Activated naive CD4-positive, alpha-beta T cell treated with anti-CD3 and anti-CD28 coated beads, Interleukin-2, amount 50 U/mL, for 72 hours (primary cell): ENCODE results near the gene CPEB4. TPM values are rescaled to one million over a fixed set of nuclear protein-coding genes. Genes with fewer than 3 reads are reported as not detected.

Experiments used
- ATAC-seq, 2 donors: fragments of 150-1000 bp; cut with Tn5 transposase; 2 replicates each; pipeline ENCODE4 v1.10.0; 2021; ENCODE audit warnings: mild to moderate bottlenecking in 2 of 2, moderate library complexity in 2 of 2
- DNase-seq, 2 donors: peaks; one replicate each; pipeline ENCODE4 v3.0.0; 2021 to 2022; ENCODE audit warnings: low spot score in 2 of 2
- H3K27ac Mint-ChIP-seq, 2 donors: one replicate each; pipeline ENCODE4 v1.8.0; 2022; ENCODE audit warnings: mild to moderate bottlenecking in 2 of 2, mixed read lengths in 2 of 2
- H3K36me3 Mint-ChIP-seq, 2 donors: one replicate each; pipeline ENCODE4 v1.8.0; 2022; ENCODE audit warnings: mixed read lengths in 2 of 2
- H3K9me3 Mint-ChIP-seq, 2 donors: one replicate each; pipeline ENCODE4 v1.8.0; 2022; ENCODE audit warnings: mixed read lengths in 2 of 2
- total RNA-seq, 2 donors: library from RNA; stranded (reverse); gene quantifications; one replicate each; pipeline ENCODE4 v1.2.3, GENCODE V29; 2022

Gene CPEB4
- total RNA-seq, 2 donors from 2014 or later, result 11.8 to 25.0 TPM

DNA sequence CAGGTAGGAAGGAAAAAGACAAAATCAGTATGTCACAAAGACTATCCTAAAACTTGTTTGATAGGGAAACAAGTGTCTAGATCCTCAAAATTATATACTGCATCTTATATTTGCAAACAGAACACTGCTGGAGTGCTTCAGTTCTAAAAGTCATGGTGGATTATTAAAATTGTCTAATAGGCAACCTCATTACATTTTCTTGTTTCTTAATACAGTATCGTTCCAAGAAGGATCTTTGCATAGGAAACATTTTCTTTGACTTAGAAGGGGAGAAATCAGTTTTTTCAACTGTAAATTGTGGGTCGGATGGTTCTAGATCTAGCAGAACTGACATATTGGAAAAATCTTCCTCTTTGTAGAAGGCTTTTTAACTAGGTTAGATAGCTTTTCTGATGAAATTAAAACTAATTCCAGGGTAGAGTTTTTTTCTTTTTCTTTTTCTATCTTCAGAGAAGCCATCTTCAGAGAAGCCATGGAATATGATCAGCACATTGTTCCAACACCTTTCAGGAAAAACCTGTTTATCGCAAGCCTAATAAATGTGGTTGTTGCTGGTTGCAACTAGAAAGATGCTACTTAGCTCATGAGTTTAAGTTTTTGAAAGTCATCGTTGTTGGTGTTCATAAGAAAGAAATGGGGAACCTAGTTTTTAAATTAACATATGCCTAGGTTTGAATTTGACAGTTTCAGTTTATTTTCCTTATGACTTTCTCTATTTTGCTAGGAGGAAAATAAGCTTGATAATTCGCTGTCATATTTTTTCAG, 7.4 kb downstream of the CPEB4 start:
- ATAC-seq (no peak), DNase-seq (no peak)
- no peaks in the 10 kb centered on the region for H3K9me3 Mint-ChIP-seq
- no peaks in the 10 kb centered on the region for H3K36me3 Mint-ChIP-seq
- no peak overlapping the region for H3K27ac Mint-ChIP-seq

- H3K36me3 Mint-ChIP-seq, result no peaks in the 10 kb centered on the region
- no peak overlapping the region for H3K27ac Mint-ChIP-seq
- ATAC-seq (no peak), DNase-seq (no peak)
- H3K9me3 Mint-ChIP-seq, result no peaks in the 10 kb centered on the region
Observed at GRCh38 chr5:173896631-173897030, 8.5 kb downstream of the CPEB4 start.

DNA sequence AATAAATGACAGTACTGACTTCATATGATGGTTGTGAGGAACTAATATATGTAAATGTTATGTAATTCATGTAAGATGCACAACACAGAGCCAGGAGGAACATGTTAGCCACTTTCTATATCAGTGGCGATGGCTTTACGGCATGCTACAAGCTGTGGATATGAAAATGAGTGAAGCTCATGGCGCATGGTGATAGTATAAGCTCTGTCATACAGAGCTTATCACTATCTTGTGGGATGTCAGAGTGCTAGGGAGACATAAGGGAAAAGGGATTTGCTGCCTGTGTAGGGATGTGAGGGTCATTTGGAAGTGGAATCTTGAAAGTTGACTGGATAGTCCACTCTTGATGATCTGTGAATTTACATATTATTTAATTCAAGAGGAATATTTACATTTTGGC, 13.6 kb downstream of the CPEB4 start:
- no peak for ATAC-seq
- no peak overlapping the region for H3K27ac Mint-ChIP-seq
- DNase-seq, result no peak
- H3K36me3 Mint-ChIP-seq, result no peaks in the 10 kb centered on the region
- no peaks in the 10 kb centered on the region for H3K9me3 Mint-ChIP-seq

GRCh38 chr5:173902334-173902733, 14.2 kb downstream of the CPEB4 start:
- Mint-ChIP-seq H3K9me3 (no peaks in the 10 kb centered on the region), H3K27ac (no peak overlapping the region), H3K36me3 (no peaks in the 10 kb centered on the region)
- DNase-seq, result no peak
- ATAC-seq, result no peak

DNA sequence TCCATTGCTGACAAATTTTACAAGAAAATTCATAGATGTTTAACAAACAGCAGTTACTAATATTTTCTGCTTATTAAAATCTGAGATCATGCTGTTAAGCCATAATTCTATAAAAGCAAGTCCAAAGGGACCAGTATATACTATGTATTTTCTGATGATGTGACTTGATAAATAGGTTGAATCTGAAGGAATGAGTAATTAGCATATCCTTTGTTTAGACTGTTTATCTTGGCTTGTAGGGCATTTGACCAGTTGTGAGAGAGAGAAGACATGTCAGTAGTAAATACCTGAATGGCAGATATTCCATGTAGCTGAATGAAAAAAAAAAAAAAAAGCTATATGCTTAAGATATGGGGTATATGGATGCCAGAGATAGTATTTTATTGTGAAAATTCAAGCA, 14.6 kb downstream of the CPEB4 start:
- ATAC-seq (no peak), DNase-seq (no peak)
- no peak overlapping the region for H3K27ac Mint-ChIP-seq
- no peaks in the 10 kb centered on the region for H3K9me3 Mint-ChIP-seq
- H3K36me3 Mint-ChIP-seq, result no peaks in the 10 kb centered on the region

DNA sequence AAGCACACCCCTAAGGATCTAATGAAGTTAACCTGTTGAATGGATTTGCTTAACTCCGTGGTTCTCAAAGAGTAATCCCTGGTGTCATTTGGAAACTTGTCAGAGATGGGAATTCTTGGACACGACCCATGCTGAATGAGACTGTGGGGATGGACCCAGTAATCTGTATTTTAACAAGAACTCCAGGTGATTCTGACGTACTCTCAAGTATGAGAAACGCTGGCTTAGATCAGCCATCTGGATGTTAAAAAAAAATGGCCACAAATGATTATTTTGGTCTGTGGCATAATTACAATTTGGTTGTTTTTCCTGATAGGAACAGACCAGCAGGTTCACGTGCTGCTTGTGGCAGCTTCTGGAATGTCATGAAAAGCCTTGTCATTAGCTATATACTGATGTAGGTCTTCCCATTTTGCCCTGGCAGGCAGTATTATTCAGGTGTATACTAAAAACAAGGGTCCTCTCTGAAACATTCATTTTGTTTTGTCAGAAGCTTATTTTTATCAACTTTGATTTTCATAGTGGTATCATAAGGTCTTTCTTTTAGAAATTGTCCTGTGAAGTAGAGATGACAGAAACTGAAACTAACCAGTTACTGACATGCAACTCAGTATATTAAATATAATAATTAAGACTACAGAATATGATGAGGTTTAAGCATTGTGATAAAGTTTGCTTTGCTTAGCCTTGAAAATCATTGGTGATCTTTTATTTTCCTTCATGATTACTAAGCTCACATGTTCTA, 15.4 kb downstream of the CPEB4 start:
- ATAC-seq, result no peak
- Mint-ChIP-seq H3K27ac (no peak overlapping the region), H3K9me3 (no peaks in the 10 kb centered on the region), H3K36me3 (no peaks in the 10 kb centered on the region)
- no peak for DNase-seq

DNA sequence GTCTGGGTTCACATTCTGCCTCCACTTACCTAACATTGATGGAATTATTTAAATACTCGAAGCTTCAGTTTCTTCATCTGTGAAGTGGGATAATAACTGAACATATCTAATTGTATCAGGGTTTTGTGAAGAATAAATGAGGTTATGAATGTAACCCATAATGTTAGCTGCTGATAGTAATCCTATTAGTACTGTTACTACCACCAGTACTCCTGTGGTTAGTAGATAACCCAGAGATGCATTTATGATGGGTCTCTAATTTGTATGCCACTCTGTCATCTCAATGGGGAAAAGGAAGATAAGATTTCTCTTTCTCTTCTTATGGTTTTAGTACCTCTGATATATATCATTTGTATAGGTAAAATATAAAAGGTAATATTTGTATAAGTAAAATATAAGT, 16.0 kb downstream of the CPEB4 start:
- DNase-seq (no peak), ATAC-seq (no peak)
- Mint-ChIP-seq H3K27ac (no peak overlapping the region), H3K36me3 (no peaks in the 10 kb centered on the region), H3K9me3 (no peaks in the 10 kb centered on the region)

GRCh38 chr5:173907284-173907683, 19.1 kb downstream of the CPEB4 start:
- ATAC-seq (no peak), DNase-seq (no peak)
- H3K9me3 Mint-ChIP-seq, result no peaks in the 10 kb centered on the region
- H3K36me3 Mint-ChIP-seq, result no peaks in the 10 kb centered on the region
- no peak overlapping the region for H3K27ac Mint-ChIP-seq

- no peak for DNase-seq
- H3K36me3 Mint-ChIP-seq, result no peaks in the 10 kb centered on the region
- H3K9me3 Mint-ChIP-seq, result no peaks in the 10 kb centered on the region
- no peak overlapping the region for H3K27ac Mint-ChIP-seq
- no peak for ATAC-seq
Observed at GRCh38 chr5:173907686-173908371, 19.7 kb downstream of the CPEB4 start.

GRCh38 chr5:173909199-173909598, 21.1 kb downstream of the CPEB4 start:
- ATAC-seq (no peak), DNase-seq (no peak)
- H3K27ac Mint-ChIP-seq, result no peak overlapping the region

GRCh38 chr5:173910215-173910614, 22.1 kb downstream of the CPEB4 start:
- no peaks in the 10 kb centered on the region for H3K36me3 Mint-ChIP-seq
- DNase-seq (no peak), ATAC-seq (no peak)
- no peaks in the 10 kb centered on the region for H3K9me3 Mint-ChIP-seq
- no peak overlapping the region for H3K27ac Mint-ChIP-seq

More at GRCh38 chr5:173909199-173909598, 21.1 kb downstream of the CPEB4 start:
- Mint-ChIP-seq H3K36me3 (no peaks in the 10 kb centered on the region), H3K9me3 (no peaks in the 10 kb centered on the region)

DNA sequence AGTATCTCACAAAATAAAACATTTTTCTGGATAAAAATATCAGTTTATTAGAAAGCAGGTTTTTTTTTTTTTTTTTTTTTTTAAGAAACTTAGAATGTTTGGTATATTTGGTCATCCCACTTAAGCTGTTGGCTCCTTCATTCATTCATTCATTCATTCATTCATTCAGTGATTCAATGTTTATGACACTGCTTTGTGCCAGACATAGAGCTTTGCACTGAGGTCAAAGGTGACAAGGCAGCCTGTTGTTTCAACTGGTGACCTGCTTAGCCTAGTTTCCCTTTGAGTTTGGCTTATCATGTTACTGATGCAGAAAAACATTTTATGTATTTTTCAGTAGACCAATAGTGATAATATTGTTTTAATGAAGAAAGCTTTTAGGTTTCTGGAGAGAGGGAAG, 23.5 kb downstream of the CPEB4 start:
- H3K27ac Mint-ChIP-seq, result no peak overlapping the region
- no peak for ATAC-seq

DNA sequence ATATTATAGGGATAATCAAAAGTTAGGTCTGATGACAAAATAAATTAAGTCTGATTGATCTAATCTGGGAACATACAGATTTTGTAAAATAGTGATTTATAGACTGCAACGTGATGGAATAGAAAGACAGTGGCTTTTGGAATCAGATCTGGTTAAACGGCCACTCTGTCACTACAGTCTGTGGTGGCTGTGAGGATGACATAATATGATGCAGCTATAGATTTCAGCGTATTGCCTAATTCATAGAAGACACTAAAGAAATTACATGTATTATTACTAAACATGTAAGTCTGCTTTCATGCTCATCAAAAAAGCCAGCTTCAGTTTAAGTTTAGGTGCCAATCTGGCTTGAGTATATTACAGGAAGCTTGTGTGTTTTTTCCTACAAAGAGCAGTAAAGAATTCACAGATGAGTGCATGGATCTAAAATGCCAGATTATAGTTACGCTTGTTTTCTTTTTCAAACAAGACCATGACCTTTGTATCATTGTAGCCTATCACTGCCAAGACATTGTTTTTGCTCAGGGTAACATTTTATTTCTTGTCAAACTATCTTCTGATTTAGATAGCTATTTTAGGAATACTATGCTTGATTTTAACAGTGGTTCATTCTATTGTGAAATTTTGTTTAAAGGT, 25.7 kb downstream of the CPEB4 start:
- Mint-ChIP-seq H3K9me3 (no peaks in the 10 kb centered on the region), H3K36me3 (no peaks in the 10 kb centered on the region), H3K27ac (no peak overlapping the region)
- ATAC-seq, result no peak
- DNase-seq, result no peak

More for the DNA sequence above, 23.5 kb downstream of the CPEB4 start:
- no peak for DNase-seq
- no peaks in the 10 kb centered on the region for H3K9me3 Mint-ChIP-seq
- no peaks in the 10 kb centered on the region for H3K36me3 Mint-ChIP-seq

DNA sequence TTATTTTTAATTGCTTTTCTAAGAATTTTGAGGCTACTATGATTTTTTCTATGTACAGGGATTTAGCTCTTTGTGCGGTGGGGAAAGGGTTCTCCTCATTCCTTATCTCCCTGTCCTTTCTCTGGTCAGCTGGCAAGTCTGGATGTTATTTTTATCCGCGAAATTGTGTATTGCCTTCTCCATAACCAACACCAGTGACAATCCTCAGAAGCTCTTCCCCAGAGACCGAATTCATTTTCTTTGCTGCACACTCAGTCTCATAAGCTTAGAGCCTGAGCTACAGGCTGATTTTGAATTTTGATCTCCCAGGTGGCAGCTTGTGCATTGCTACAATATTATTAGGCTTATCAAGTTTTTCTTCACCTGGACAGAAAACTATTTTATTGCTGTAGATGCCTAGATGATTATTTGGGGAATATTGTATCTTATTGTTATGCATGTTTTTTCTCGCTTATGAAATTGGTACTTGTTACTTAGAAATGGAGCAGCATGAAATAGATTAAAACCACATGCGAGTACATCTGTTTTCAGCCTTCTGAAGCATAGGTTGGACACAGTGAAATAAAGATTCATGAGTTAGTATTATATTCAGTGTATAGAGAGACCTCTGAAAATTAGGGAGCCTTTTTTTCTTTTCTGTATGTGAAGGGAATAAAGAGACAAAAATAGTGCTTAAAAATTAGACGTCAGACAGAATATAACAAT, 27.3 kb downstream of the CPEB4 start:
- no peaks in the 10 kb centered on the region for H3K36me3 Mint-ChIP-seq
- no peak for DNase-seq
- no peak overlapping the region for H3K27ac Mint-ChIP-seq
- no peaks in the 10 kb centered on the region for H3K9me3 Mint-ChIP-seq
- no peak for ATAC-seq

DNA sequence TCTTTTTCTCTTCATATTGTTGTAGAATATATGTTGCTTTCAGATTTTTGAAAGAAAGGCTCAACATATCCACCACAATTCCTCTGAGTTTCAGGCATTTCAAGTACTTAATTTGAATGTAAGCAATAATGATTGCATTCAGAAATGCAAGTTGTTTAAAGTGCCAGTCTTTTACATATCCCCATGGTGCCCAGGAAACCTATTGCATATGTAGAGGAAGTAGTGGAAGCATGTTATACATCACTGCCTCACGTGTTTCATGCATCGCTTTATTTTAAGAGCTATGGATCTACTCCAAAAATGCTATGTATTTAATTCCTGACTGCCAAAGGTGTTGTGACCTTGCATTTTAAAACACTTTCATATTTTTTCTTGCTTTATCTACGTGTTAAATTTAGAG, 28.1 kb downstream of the CPEB4 start:
- Mint-ChIP-seq H3K27ac (no peak overlapping the region), H3K9me3 (no peaks in the 10 kb centered on the region), H3K36me3 (no peaks in the 10 kb centered on the region)
- no peak for DNase-seq
- no peak for ATAC-seq
